Amniotic stem cell (primary cell): ENCODE results near the gene TSG101.

Source experiments
- DNase-seq: peaks from one replicate; lab custom pipeline; 2025; lab: John Stamatoyannopoulos, UW

Gene TSG101, protein sequence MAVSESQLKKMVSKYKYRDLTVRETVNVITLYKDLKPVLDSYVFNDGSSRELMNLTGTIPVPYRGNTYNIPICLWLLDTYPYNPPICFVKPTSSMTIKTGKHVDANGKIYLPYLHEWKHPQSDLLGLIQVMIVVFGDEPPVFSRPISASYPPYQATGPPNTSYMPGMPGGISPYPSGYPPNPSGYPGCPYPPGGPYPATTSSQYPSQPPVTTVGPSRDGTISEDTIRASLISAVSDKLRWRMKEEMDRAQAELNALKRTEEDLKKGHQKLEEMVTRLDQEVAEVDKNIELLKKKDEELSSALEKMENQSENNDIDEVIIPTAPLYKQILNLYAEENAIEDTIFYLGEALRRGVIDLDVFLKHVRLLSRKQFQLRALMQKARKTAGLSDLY

DNA sequence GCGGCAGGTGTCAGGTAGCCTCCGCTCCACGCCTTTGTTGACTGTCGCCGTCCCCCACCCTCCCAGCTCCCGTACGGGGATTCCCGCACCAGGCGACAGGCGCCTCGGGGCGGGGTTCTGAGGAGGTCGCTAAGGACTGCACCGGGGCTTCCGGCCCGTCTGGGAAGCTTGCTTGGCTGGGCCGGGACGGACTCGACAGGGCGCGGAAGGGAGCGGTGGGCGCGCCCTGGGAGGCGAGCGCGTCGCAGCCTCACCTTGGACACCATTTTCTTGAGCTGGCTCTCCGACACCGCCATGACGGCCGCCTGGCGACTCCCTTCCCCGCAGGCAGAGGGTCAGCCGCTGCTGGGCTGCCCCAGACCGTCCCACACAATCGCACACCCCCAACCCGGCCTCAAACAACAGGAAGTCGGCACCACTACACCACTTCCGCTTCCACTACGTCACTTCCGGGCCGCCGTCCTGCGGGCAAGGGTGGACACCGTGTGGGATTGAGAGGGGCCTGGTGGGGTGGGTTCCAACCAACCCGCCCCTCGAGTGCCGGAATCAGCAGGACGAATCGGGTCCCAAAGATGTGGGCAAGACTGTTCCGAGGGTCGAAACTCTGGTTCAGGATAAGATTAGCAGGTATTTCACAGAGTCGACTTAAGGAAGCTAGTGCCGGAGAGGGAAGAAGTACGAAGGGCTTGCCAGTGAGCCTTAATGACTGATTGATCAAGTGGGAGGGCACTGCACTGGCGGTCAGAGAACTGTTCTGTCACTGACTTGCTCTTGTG is at the start of gene TSG101:
TSS of gene TSG101 (minus strand) at position 422 of the 776 bp plus-strand sequence. CDS start at position 296, 126 bp downstream.
- peak; percentile 93 for DNase-seq

DNA sequence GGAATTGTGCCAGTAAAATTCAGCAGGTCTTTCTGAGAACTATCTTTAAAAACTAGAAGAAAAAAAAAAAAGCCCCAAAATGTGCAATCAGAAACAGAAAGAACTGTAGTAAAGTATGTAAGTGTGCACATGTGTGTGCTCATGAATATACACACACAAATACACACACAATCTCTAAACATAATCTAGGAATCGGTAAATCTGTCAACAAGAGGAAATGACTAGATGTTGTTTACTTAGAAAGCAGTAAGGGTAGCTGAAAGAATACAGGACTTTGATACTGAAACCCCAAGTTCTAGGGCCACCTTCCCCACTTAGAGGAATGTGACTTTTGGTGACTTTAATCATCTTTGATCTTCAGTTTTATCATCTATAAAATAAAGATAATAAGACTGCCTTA is 48.6 kb upstream of the TSG101 start:
- DNase-seq = no peak

DNA sequence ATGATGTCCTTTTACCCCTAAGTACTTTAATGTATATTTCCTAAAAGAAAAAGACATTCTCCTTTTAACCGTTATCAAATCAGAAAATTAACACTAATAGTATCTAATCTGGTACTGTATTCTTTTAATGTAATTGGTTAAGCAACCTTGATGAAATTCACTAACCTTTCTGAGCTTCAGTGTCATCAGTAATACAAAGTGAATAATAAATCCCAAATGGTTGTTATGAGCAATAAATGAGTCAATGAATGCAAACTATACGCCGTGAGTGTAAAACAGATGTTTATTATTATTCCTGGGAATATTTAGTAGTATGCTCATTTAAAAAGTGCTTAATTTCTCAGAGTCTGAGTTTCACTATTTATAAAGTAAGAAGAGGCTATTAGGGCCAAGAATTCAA is 40.3 kb upstream of the TSG101 start:
- no peak for DNase-seq

DNA sequence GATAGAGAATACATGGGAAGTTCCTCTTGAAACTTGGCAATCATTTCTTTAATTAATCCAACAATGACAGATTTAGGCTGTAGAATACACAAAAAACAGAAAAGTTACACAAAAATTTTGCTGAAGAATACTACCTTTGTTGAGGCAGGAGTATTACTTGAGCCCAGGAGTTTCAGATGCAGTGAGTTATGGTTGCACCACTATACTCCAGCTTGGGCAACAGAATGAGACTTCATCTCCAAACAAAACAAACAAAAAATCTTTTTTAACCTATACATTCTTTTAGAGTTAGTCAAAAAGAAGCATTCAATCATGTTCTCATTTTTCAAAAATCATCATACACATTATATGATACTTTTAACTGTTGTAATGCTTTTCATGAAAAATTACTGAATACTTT is 39.7 kb upstream of the TSG101 start:
- no peak for DNase-seq

DNA sequence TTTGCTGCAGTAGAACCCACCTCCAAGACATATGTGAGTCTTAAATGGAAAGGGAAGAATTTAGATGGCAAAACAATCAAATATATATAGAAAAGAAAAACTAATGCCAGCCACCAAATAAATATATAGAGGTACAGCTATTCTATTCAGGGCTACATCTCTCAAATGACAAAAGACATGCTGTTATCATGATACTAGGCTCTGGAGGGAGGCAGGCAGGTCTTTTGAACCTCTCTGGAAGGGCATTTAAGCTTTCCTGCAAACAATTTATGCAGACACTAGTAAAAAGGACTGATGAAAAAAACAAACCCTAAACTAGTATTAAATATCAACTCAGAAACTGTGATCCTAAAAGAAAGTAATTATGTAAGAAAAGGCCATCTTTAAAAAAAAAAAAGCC is 37.4 kb upstream of the TSG101 start:
- DNase-seq = no peak

DNA sequence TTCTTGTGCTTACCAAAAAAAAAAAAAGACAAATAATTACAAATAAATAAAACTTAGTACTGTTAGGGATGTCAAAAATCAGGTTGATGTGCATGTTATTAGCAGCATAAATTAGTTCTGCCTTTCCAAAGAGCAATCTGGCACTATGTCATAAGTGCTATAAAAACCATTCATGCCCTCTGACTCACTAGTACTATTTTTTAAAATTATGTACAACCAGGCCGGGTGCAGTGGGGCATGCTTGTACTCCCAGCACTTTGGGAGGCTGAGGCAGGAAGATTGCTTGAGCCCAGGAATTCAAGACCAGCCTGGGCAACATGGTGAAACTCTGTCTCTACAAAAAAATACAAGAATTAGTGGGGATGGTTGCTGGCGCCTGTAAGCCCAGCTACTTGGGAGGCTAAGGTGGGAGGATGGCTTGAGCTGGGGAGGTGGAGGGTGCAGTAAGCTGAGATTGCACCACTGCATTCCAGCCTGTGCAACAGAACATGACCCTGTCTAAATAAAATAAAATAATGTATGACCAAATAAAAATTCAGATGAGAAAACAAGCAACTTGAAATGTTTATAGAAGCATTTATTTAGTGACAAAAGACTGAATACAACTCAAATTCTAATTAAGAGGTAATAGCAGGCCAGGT is 36.5 kb upstream of the TSG101 start:
- no peak for DNase-seq

DNA sequence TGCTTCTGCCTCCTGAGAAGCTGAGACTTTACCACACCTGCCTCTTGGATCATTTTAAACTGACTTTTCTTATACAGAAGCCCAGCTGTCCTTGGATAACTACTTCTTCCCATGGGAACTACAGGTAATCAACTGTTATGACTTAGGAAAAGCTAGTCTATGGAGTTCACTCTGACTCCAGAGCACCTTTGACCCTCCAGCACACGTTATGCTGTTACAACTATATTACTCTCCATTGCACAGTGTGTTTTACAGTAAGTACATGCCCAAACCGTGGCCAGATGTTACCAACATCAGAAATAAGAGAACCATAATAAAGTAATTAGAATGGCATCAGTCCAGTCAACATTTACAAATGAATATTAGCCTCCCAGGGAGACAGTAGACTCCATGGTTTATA is 21.3 kb upstream of the TSG101 start:
- DNase-seq = no peak

DNA sequence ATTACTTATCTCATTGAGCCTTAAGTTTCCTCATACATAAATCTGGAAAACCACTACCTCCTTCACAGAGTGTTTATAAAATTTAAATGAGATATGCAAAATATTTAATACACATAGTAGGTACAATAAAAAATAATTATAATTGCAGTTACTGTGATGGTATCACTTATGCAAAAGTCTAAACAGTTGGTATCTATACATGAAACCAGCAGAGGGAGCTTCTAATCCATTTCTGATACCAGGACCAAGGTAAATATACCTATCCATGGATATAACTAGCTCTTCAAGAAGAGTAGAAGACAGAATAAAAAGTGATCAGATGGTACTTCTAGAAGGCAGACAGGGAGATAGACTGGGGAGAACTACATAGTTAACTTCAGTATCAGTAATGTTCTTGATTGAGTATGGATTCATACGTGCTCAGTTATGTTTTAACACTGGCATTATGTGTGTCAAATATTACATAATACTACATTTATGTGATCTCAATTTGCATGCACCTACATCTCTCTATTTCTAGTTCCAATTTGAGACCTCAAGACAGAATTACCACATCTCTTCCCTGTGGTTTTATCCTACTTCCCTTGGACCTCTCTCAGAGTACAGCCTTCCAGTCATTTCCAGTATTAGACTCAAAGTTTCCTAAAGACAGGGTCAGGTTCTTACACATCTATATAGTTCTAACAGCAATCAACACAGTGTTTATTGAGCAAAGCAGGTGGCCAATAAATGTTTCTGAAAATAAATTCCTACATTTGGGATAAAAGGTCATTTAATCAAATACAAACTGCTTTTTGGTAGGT is 13.7 kb upstream of the TSG101 start:
- no peak for DNase-seq

DNA sequence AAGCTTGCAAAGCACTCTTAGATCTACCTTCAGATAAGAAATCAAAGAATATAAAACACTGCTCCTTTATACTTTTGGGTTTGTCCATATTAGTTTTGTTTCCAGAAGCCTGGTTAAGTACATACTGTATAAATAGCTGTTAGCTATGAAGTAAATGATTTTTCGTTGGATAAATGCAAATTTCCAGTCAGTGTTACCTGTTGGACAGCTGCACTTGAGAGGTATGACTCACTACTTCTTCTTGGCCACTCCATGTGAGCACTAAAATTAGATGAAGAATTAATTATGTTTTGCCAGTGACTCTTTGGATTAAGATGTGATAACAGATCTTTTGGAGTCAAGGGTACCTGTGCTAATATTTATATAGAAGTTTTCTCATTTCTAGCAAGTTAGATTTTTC is 9.5 kb upstream of the TSG101 start:
- DNase-seq = no peak

DNA sequence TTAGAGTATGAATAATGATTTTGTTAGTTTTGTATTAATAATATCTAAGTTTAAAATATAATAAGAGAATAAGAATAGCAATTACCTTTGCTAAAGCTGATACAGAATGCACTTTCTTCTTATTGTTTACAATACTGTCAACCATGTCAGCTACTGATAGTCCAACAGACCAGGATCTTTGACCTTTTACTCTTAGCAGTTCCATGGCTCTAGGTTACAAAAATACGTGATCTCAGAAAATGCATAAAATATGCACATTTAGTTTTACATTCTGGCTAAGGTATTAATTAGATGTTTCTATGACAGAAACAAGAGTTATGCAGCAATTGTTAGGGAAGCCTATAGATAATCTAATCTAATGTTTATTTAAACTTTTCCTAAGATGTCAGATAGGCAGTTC is 7.5 kb upstream of the TSG101 start:
- DNase-seq = no peak

DNA sequence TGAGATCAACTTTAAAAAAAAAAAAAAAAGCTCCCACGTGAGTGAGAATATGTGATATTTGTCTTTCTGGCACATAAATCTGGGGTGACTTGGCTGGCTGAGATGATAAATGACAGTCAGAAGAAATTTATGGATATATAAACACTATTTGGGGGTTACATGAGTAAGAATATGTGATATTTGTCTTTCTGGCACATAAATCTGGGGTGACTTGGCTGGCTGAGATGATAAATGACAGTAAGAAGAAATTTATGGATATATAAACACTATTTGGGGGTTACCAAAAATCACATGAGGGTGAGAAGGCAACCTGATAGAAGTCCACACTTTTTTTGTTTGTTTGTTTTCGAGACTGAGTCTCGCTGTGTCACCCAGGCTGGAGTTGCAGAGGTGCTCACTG is 6.6 kb upstream of the TSG101 start:
- DNase-seq = no peak

DNA sequence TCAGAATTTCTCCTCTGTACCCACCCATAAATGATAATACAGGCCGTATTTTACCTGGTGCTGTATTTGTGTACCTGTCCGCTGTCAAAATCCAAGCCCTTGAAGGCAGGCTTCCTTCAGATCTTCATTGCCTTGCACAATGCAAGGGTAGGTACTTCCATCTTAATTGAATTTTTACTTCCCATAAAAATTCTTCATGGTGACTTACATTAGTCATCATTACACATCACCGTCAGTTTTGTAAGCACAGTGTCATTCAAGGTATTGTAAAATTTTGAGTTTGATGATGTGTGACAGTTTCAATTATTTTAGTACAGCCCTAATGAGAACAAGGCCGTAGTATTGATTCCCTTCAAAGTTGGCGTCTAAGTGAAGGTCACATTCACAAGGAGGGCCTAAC is 770 bp upstream of the TSG101 start:
- no peak for DNase-seq

DNA sequence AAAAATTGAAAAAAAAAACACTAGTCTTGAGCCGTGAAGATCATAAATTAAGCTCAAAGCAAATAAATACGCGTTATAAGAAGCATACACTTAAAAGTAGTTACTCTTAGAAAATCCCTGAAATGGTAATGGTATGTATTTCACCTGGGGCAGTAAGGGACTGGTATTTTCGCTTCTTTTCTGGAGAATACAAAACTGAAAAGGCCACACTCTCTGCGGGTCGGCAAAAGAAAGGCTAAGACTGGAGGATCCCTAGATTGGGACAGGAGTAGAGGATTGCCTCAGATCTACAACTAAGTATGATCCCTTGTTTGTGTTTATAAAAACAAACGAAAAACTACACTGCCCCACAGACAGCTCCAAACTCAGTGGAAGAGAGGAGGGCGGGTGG is 617 bp downstream of the TSG101 start:
- DNase-seq = no peak

DNA sequence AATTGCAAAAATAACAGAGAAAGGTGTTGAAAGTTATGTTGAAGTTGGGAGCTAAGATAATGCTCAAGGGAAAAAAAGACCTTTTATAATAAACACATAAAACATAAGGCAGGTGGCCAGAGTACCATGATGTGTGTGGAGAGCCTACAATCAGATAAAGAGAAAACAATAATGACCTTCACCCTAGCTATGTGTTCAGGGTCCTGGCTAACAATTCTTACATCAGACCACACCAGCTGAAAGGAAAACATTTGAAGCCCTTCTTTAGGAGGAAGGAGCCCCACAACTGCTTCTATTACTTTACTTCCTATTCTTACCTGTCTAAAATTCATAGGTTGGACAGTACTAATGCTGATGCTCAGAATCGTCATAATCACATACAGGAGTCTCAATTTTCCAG is 2.5 kb downstream of the TSG101 start:
- DNase-seq = no peak

DNA sequence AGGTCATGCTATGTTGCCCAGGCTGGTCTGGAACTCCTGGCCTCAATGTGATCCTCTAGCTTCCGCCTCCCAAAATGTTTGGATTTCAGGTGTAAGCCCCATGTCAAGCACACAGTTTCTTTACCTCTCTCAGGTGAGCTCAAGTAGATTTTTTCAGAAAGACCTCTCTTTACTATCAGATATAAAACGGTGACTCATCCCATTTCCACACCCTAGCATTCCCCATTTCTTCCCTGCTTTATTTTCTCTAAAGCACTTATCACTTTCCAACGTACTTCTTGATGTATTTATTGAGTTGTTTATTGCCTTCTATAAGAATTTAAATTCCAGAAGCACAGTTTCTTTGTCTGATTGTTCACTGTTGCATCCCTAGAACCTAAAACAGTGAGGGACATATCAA is 3.7 kb downstream of the TSG101 start:
- no peak for DNase-seq

DNA sequence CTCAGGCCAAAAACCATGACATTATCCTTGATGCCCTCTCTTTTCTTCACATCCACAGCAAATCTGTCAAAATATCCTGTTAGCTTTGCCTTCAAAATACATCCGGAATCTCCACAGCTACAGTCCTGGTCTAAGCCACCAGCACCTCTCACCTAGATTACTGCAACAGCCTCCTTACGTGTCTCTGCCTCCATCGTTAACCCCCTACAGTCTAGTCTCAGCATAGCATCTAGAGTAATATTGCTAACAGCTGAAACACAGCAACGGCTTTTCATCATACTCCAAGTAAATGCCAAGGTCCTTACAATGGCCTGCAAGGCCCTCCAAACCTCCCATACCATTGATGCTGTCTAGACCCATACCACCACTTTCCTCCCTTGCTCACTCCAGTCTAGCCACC is 4.4 kb downstream of the TSG101 start:
- DNase-seq = no peak

DNA sequence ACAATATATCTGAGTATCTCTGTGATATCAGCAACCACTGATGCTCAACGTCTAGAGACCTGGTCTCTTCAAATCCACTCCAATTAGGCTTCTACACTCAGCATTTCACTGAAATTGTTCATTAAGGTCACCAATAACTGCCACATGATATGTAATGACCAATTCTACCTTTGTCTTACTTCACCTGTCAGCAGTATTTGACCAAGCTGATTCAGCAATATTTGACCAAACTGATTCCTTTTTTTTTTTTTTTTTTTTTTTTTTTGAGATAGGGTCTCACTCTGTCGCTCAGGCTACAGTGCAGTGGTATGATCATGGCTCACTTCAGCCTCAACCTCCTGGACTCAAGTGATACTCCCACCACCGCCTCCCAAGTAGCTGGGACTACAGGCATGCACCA is 5.6 kb downstream of the TSG101 start:
- no peak for DNase-seq

DNA sequence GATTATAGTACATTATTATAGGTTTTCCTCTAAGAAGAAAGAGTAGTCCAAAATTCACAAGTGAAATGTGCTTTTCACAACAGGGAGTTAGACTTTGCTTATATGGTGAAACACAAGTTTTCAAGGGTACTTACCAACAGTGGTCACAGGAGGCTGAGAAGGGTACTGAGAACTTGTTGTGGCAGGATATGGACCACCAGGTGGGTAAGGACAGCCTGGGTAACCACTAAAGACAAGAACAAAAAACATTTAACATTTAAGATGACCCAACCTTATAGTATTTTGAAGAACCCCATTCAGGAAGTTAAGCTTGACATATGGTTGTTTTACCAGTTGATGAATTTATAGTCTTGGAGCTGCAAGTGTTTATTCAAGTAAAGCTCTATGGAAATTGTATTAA is 24.4 kb downstream of the TSG101 start:
- DNase-seq = no peak

DNA sequence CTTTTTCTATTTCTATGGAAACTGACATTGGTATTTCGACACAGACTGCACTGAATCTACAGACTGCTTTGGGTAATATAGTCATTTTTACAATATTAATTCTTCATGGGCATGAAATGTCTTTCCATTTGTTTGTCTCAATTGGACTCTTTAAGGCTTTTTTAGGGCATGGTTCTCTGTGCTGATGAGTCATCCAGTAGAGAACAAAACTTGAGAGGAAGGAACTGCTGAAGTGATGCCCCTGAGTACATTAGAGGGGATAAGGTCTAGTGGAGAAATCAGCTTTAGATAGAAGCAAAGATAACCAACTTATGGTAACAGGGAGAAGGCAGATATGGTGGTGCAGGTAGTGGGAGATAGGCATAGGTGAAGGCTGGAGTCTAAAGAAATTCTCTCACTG is 25.1 kb downstream of the TSG101 start:
- DNase-seq = no peak

DNA sequence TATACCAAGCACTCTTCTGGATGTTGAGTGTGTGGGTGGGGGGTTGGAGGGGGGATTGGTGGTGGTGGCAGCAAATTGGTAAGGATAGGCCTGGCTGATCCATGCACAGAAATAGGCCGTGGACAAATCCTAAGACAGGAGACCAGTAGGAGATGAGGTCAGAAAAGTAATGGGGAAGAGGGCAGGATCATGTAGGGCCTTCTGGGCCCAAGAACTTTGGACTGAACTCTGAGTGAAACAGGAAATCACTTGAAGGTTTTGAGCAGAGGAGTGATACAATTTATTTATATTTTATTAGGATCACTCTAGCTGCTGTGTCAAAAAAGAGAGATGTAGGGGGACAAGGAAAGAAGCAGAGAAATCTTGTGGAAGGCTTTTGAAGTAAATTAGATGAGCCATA is 28.7 kb downstream of the TSG101 start:
- no peak for DNase-seq

DNA sequence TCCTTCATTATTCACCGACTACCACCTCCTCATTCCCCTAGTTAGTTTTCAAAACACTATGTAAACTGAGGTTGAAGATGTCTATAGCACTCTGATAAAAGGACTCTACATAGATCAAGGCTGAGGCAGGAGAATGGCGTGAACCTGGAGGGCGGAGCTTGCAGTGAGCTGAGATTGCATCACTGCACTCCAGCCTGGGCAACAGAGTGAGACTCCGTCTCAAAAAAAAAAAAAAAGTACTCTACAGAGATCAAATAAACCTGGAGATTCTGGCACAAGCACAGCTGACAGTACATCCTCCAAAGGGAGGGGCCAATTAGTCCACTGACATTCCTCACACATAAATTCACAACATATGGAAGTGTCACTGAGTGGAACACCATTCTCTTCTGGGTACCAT is 31.0 kb downstream of the TSG101 start:
- DNase-seq = no peak

DNA sequence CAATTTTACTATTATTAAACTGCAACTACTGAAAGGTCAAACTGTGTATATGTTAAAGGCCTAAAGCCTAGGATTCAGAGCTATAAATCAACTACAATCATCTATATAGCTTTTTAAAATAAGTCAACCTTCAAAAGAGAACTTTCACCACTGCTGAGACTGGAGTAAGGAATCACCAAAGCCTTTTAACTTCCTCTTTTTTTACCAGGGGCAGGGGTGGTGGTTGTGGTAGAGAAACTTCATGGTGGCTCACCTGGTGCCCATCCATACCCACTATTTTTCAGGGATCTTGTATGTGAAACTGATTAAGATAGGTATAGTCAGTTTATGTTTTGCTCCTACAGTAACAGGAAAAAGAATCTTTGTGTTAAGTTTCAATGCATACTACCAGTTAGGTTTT is 31.5 kb downstream of the TSG101 start:
- DNase-seq = no peak
